ENCODE data around the gene SLC13A3.

The SLC13A3 gene

GRCh38 chr20:46651091-46651962, at the start of gene SLC13A3:
TSS of gene SLC13A3 (minus strand) at chr20:46651459. CDS start at chr20:46651421, 38 bp downstream.
- in situ Hi-C loops (cut with MboI; ENCODE audit: low sequenced_read_pairs), result no loop called here

GRCh38 chr20:46701057-46701456, 49.8 kb upstream of the SLC13A3 start:
- in situ Hi-C loops (cut with MboI; ENCODE audit: low sequenced_read_pairs), result no loop called here

- in situ Hi-C loops (cut with MboI; ENCODE audit: low sequenced_read_pairs), result no loop called here
These were observed 49.2 kb upstream of the SLC13A3 start for GRCh38 chr20:46700481-46700880.

- in situ Hi-C loops (cut with MboI; ENCODE audit: low sequenced_read_pairs), result no loop called here
These were observed 48.5 kb upstream of the SLC13A3 start for GRCh38 chr20:46699651-46700359.

- in situ Hi-C loops (cut with MboI; ENCODE audit: low sequenced_read_pairs), result no loop called here
These were observed 47.5 kb upstream of the SLC13A3 start for GRCh38 chr20:46698788-46699187.

- in situ Hi-C loops (cut with MboI; ENCODE audit: low sequenced_read_pairs), result no loop called here
These were observed 45.6 kb upstream of the SLC13A3 start for GRCh38 chr20:46696791-46697279.

- in situ Hi-C loops (cut with MboI; ENCODE audit: low sequenced_read_pairs), result no loop called here
These were observed 44.6 kb upstream of the SLC13A3 start for GRCh38 chr20:46695892-46696291.

GRCh38 chr20:46694484-46694883, 43.2 kb upstream of the SLC13A3 start:
- in situ Hi-C loops (cut with MboI; ENCODE audit: low sequenced_read_pairs), result no loop called here

- in situ Hi-C loops (cut with MboI; ENCODE audit: low sequenced_read_pairs), result no loop called here
These were observed 39.9 kb upstream of the SLC13A3 start for GRCh38 chr20:46691196-46691595.

GRCh38 chr20:46690219-46691106, 39.2 kb upstream of the SLC13A3 start:
- in situ Hi-C loops (cut with MboI; ENCODE audit: low sequenced_read_pairs), result no loop called here

- in situ Hi-C loops (cut with MboI; ENCODE audit: low sequenced_read_pairs), result no loop called here
These were observed 38.5 kb upstream of the SLC13A3 start for GRCh38 chr20:46689754-46690085.

- in situ Hi-C loops (cut with MboI; ENCODE audit: low sequenced_read_pairs), result no loop called here
These were observed 38.0 kb upstream of the SLC13A3 start, which contains the start of gene TP53RK for GRCh38 chr20:46689082-46689753. TSS of gene TP53RK (minus strand) at chr20:46689444. CDS start at chr20:46689414, 30 bp downstream.

- in situ Hi-C loops (cut with MboI; ENCODE audit: low sequenced_read_pairs), result no loop called here
These were observed 37.2 kb upstream of the SLC13A3 start for GRCh38 chr20:46688151-46689081.

GRCh38 chr20:46683939-46684750, 32.9 kb upstream of the SLC13A3 start:
- in situ Hi-C loops (cut with MboI; ENCODE audit: low sequenced_read_pairs), result no loop called here

- in situ Hi-C loops (cut with MboI; ENCODE audit: low sequenced_read_pairs), result no loop called here
These were observed 32.3 kb upstream of the SLC13A3 start for GRCh38 chr20:46683668-46683938.

GRCh38 chr20:46683011-46683667, 31.9 kb upstream of the SLC13A3 start:
- in situ Hi-C loops (cut with MboI; ENCODE audit: low sequenced_read_pairs), result no loop called here

- in situ Hi-C loops (cut with MboI; ENCODE audit: low sequenced_read_pairs), result no loop called here
These were observed 31.0 kb upstream of the SLC13A3 start for GRCh38 chr20:46682063-46682821.
